Stimulated activated naive CD8-positive, alpha-beta T cell treated with anti-CD3 and anti-CD28 coated beads, Interleukin-15, Interleukin-2, amounts not matched to agents 100 U/mL and 50 U/mL, for 24 hours (primary cell): Measurements from ENCODE around the gene CAMK4.
A peak's percentile ranks its signal among the peaks of the same experiment; 100 is the strongest.
"Not testable (repeated sequence)": the region's sequence is repeated elsewhere in the genome, so short reads cannot be mapped to it uniquely, and the experiment has no call there.

Source experiments
- ATAC-seq: fragments of 150-1000 bp; cut with Tn5 transposase; one replicate; pipeline ENCODE4 v1.10.0; 2021
- DNase-seq: peaks from one replicate; pipeline ENCODE4 v3.0.0; 2021

CAMK4 gene

GRCh38 chr5:111310711-111311620 is 86.8 kb downstream of the CAMK4 start:
- ATAC-seq (peak; percentile 44), DNase-seq (no peak)

GRCh38 chr5:111311666-111312065 is 87.5 kb downstream of the CAMK4 start:
- ATAC-seq (no peak), DNase-seq (no peak)

DNA sequence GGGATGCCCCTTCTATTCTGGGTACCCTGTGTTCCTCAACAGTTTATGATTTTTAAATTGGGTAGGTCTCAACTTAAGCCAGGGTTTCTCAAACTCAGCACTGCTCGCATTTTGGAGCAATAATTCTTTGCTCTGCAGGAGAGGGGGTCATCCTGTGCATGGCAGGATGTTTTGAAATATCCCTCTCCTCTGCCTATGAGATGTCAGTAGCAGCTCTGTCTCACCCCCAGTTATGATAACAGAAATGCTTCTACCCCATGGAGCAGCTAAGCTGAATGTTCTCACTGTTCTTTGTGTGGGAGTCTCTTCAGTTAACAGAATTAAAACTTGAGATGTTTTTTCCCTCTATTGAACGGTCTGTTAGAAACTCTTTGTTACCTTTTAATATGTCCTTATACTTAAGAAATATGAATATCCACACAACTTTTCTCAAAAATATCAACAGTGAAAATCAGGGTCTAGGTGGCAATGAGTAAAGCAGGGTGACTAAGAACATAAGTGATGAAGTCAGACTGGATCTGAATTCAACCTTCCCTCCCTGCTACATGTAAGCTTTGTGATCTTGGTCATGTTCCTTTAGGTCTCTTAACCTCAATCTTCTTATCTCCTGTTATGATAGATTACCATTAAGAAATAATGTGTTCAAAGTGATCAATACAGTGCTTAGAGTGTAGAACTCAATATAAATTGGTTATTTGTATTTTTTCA is 89.0 kb downstream of the CAMK4 start:
- ATAC-seq (peak; percentile 92), DNase-seq (no peak)

GRCh38 chr5:111320953-111321352 is 96.8 kb downstream of the CAMK4 start:
- DNase-seq, result no peak
- ATAC-seq, result no peak

DNA sequence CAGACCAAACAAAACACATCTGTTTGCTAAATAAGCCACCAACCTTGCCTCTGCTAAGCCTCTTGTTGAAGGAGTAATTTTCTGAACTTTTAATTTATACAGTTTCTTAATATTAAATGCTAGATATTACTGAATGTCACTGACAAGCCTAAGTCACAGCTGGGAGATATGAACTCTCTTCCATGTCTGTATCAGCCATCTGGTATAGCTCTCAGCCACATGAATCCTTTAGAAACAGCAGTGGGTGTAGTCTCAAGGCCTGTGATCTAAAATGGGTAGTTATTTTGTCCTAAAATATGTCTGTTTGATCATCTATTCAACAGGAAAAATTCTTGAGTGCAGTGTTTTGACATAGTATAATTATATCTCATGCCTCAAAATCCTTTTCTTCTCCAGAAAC is 97.2 kb downstream of the CAMK4 start:
- DNase-seq (no peak), ATAC-seq (no peak)

- ATAC-seq (no peak), DNase-seq (no peak)
Measured at GRCh38 chr5:111326551-111326950, 102.4 kb downstream of the CAMK4 start.

GRCh38 chr5:111337133-111337532 is 112.9 kb downstream of the CAMK4 start:
- peak; percentile 79 for ATAC-seq
- no peak for DNase-seq

DNA sequence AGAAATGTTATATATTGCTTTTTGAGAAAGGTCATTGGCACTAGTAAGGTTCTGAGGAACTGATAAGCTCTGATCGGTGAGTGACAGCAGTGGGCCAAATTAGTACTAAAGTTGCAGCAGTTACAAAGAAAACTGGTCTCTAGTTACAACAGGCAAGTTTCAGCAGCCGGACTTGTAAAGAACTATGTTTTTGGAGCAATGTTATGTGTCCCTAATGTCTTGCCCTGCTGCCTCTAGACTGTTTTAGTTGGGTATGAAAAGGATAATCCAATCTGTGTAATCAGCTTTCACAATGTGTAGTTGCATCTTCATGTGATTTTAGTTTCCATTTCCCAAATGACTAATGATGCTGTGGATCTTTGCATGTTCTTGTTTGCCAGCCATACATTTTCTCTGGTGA is 113.5 kb downstream of the CAMK4 start:
- ATAC-seq (peak; percentile 83), DNase-seq (no peak)

DNA sequence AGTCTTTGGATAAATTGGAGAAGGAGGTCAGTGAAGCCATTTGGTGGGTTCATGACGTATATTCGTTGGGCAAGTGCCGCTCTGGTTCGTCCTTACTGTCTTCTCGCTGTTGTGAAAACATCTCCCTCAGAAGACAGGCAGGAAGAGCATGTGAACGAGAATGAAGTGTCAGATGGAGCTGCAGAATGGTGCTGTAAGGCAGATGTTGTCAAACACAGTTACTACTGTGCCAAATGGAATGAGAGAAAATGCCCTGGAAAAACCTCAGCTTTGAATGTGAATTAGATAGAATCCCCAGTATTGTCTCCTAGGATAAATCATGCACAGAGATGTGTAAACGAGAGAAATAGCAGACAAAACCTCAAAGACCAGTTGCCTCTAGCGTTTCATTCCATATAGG is 121.5 kb downstream of the CAMK4 start:
- no peak for DNase-seq
- no peak for ATAC-seq

DNA sequence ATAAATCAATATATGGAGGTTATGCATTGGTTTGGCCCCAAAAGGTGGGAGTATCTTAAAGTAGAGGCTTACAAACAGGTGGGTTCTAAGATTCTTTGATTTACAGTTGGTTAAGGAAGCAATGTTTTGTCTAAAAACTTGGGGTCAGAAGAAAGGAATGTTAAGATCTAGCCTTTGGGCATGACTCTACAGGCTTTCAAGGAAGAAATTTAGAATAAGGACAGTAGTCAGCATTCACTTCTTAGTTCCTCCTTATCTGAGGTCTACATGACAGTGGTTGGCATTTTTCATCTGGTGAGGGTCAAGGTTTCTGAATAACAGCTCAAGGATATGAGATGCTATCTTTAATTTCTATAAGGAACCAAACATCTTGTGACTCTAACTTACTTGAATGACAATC is 122.8 kb downstream of the CAMK4 start:
- no peak for DNase-seq
- ATAC-seq, result no peak

DNA sequence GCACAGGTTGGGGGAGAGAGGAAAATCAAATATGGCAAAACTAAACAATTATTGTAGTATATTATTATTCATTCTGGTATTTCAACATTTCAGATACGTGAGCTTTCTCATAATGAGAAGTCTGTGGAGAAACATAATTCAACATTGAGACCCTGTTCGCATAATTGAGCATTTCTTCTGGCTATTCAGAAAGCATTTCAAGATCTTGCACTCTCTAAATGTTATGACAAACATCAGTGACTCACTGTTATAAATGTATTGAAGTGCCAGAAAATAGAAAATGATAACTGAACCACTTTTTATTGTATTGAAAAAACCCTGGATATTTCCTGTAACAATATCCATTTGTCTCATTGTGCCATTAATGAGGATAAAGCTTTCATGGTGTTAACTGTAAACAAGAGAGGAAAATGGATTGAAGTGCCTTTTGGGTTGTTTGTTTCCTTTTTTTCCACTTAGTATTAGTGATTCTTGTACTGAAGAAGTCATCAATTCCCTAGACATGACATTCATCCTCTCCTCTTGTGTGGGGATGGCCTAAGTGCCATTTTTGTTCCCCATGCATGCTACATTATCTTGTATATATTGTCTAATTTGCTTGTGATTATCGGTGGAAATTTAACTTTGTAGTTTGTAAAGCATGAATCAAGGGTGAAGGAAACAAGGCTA is 124.6 kb downstream of the CAMK4 start:
- DNase-seq, result no peak
- ATAC-seq, result no peak

- ATAC-seq (no peak), DNase-seq (no peak)
Measured at GRCh38 chr5:111349429-111349828, 125.2 kb downstream of the CAMK4 start.

GRCh38 chr5:111353035-111353434 is 128.9 kb downstream of the CAMK4 start:
- DNase-seq, result no peak

GRCh38 chr5:111358726-111359125 is 134.5 kb downstream of the CAMK4 start:
- DNase-seq, ATAC-seq: not testable (repeated sequence)

More at GRCh38 chr5:111353035-111353434, 128.9 kb downstream of the CAMK4 start:
- no peak for ATAC-seq

- DNase-seq, result no peak
- no peak for ATAC-seq
Measured at GRCh38 chr5:111360173-111360572, 136.0 kb downstream of the CAMK4 start.

- DNase-seq, result no peak
- no peak for ATAC-seq
Measured at GRCh38 chr5:111364992-111365391, 140.8 kb downstream of the CAMK4 start.

DNA sequence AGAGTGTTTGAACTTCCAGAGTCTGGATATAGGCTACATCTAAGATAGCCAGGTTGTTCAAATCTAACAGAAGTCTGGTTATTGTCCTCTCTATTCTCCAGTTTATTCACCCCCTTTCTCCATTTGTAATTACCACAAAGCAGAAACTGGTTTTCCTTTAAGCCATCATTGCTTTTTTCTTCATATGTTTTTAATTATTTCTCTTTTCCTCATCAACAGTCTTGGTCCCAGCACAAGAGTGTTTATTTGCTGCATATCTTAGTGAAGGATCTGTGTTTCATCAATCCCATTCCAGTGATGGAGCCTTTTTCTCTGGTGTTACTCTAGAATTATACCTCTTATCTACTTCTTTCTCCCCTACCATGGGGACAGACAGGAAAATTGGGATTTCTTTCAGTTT is 142.2 kb downstream of the CAMK4 start:
- no peak for DNase-seq
- ATAC-seq, result no peak

DNA sequence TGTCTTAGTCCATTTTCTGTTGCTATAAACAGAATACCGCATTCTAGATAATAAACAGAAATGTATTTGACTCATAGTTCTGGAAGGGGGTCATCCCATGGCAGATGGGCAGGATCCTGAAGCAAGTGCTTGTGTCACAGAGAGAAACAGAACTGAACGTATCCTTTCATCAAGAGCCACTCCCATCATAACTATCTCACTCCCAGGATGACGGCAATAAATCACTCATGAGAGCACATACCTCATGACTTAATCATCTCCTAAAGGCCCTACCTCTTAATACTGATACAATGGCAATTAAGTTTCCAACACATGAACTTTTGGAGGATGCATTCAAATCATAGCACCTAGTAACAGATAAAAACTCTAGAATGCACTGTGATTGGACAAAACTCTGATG is 142.9 kb downstream of the CAMK4 start:
- DNase-seq (no peak), ATAC-seq (no peak)

GRCh38 chr5:111372799-111373198 is 148.6 kb downstream of the CAMK4 start:
- ATAC-seq (no peak), DNase-seq (no peak)

DNA sequence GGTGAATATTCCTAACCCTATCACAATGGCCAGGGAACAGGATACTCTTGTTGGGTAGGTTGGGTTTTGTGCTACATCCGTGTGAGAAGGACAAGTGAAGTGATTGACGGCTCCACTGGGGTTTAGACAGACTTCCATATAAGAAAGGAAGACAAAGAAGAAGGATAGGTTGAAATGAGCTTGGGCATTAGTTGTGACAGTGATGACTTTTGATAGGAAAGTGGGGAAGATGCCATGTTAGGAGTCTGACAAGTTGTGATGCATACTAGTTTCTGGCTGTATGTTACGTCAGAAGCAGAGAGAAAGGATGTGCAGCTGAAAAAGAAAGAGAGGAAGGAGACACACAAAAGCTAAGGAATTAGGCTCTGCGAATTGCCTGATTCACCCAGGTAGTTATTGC is 150.2 kb downstream of the CAMK4 start:
- ATAC-seq, result no peak
- no peak for DNase-seq

DNA sequence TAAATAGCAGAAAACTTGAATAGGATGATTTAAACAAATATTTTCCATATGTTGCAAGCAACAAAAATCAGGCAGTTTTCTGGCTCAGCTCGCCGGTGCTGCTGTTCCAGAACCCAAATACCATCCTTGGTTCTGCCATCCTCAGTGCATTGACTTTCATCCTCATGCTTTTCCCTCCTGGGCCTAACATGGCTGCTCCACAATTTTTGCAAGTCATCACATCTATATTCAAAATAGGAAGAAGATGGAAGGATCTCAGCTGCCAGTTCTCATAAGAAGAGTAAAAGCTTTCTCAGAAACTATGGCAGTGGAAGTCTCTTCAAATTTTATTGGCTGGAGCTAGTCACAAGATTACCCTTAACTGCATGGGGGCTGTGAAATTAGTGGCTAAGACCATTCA is 151.5 kb downstream of the CAMK4 start:
- no peak for ATAC-seq
- DNase-seq, result no peak

DNA sequence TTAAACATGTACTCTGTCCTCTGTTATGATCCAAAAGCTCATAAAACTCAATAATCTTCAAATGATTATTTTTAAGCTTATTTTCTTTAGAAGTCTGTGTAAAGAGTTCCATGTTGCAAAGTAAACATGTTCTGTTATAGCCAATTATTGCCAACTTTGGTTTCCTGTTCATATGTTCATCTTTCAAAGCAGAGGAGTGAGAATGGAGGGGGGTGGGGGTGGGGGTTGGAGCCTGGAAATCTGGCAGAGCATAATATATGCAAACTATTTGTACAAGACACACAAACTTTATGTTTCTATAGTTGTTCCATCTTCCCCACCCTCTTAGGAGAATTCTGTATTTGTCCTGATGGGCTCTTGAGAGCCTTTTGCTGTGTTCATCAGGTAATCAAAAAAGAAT is 153.1 kb downstream of the CAMK4 start:
- no peak for ATAC-seq
- no peak for DNase-seq

- no peak for ATAC-seq
Measured at GRCh38 chr5:111379391-111379816, 155.2 kb downstream of the CAMK4 start.

More at GRCh38 chr5:111379391-111379816, 155.2 kb downstream of the CAMK4 start:
- DNase-seq, result no peak
